Measurements from ENCODE around the gene TRIM8. TPM values are rescaled to one million over a fixed set of nuclear protein-coding genes. Genes with fewer than 3 reads are reported as not detected.
"Not testable (repeated sequence)": the region's sequence is repeated elsewhere in the genome, so short reads cannot be mapped to it uniquely, and the experiment has no call there.

Gene TRIM8
- total RNA-seq, 1 donor from 2014 or later = 216 TPM

GRCh38 chr10:102691285-102692066 is 47.2 kb downstream of the TRIM8 start:
- no peaks in the 10 kb centered on the region for H3K9me3 ChIP-seq
- no peaks in the 10 kb centered on the region for H3K27me3 ChIP-seq
- no peak for TF ChIP-seq CTCF (IDR thresholded peaks at IDR 0.05)
- H3K27ac ChIP-seq = no peak overlapping the region
- intact Hi-C loops (cut with DNase I) = no loop called here
- DNase-seq (ENCODE audit: low spot score in 2 of 2) = no peak
- no peak overlapping the region for H3K4me3 ChIP-seq
- no peaks in the 10 kb centered on the region for H3K4me1 ChIP-seq
- H3K36me3 ChIP-seq = peaks cover 15 to 23% of the 10 kb centered on the region in 2 donors

DNA sequence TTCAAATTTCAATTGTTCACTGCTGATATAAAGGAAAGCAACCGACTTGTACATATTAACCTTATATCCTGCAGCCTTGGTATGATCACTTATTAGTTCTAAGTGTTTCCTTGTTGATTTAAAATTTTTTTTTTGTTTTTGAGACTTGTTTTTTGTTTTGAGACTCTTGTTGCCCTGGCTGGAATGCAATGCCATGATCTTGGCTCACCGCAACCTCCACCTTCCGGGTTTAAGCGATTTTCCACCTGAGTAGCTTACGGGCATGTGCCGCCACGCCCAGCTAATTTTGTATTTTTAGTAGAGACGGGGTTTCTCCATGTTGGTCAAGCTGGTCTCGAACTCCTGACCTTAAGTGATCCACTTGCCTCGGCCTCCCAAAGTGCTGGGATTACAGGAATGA is 51.1 kb downstream of the TRIM8 start:
- H3K27me3 ChIP-seq; H3K27ac ChIP-seq; DNase-seq (ENCODE audit: low spot score in 2 of 2); H3K4me3 ChIP-seq; H3K9me3 ChIP-seq; H3K4me1 ChIP-seq; intact Hi-C loops (cut with DNase I): not testable (repeated sequence)
- H3K36me3 ChIP-seq = peaks cover 36 to 39% of the 10 kb centered on the region in 2 donors

GRCh38 chr10:102696736-102697135 is 52.5 kb downstream of the TRIM8 start:
- no peak overlapping the region for H3K4me3 ChIP-seq
- no peak for TF ChIP-seq CTCF (IDR thresholded peaks at IDR 0.05)
- intact Hi-C loops (cut with DNase I) = no loop called here
- no peaks in the 10 kb centered on the region for H3K27me3 ChIP-seq
- peaks cover 36 to 39% of the 10 kb centered on the region in 2 donors for H3K36me3 ChIP-seq
- DNase-seq (ENCODE audit: low spot score in 2 of 2) = no peak
- no peak overlapping the region for H3K27ac ChIP-seq
- H3K4me1 ChIP-seq = no peaks in the 10 kb centered on the region
- no peaks in the 10 kb centered on the region for H3K9me3 ChIP-seq

- Histone ChIP-seq H3K27ac (no peak overlapping the region), H3K36me3 (peaks cover 29 to 33% of the 10 kb centered on the region in 2 donors), H3K27me3 (no peaks in the 10 kb centered on the region), H3K9me3 (no peaks in the 10 kb centered on the region), H3K4me3 (no peak overlapping the region), H3K4me1 (no peaks in the 10 kb centered on the region)
- intact Hi-C loops (cut with DNase I) = no loop called here
- no peak for TF ChIP-seq CTCF (IDR thresholded peaks at IDR 0.05)
- DNase-seq (ENCODE audit: low spot score in 2 of 2) = no peak
Observed at GRCh38 chr10:102698894-102699293, 54.6 kb downstream of the TRIM8 start.

DNA sequence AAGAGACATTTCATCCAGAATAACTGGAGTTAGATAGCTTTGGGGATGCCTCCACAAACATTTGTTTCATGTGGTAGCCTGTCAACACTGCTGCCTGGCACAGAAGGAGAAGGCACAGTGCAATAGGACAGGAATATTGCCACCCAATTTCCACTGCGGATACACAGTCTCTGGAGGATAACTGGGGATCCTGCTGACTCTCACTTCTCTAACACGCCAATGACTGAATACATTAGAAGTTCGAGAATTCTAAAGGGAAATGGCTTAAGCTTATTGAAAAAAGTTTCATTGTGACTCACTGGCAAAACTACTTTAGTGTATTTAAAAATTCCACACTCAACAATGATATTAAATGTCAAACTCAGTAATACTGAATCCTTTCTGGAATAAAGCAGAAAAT is 57.0 kb downstream of the TRIM8 start:
- Histone ChIP-seq H3K27me3 (no peaks in the 10 kb centered on the region), H3K4me3 (no peak overlapping the region), H3K27ac (no peak overlapping the region), H3K4me1 (no peaks in the 10 kb centered on the region), H3K9me3 (no peaks in the 10 kb centered on the region), H3K36me3 (peaks cover 24 to 26% of the 10 kb centered on the region in 2 donors)
- no peak for DNase-seq (ENCODE audit: low spot score in 2 of 2)
- intact Hi-C loops (cut with DNase I) = no loop called here
- TF ChIP-seq CTCF (IDR thresholded peaks at IDR 0.05) = no peak

GRCh38 chr10:102701796-102702195 is 57.5 kb downstream of the TRIM8 start:
- H3K27ac ChIP-seq = no peak overlapping the region
- no peaks in the 10 kb centered on the region for H3K4me1 ChIP-seq
- no peak for DNase-seq (ENCODE audit: low spot score in 2 of 2)
- intact Hi-C loops (cut with DNase I) = no loop called here
- no peaks in the 10 kb centered on the region for H3K9me3 ChIP-seq
- H3K36me3 ChIP-seq = peaks cover 18 to 22% of the 10 kb centered on the region in 2 donors
- H3K4me3 ChIP-seq = no peak overlapping the region
- TF ChIP-seq CTCF (IDR thresholded peaks at IDR 0.05) = no peak
- H3K27me3 ChIP-seq = no peaks in the 10 kb centered on the region
